ENCODE measurements around the gene MYCBPAP. TPM values are rescaled to one million over a fixed set of nuclear protein-coding genes. Genes with fewer than 3 reads are reported as not detected.

The MYCBPAP gene
- total RNA-seq, 1 experiment from 2014 or later: 0.52 TPM

DNA sequence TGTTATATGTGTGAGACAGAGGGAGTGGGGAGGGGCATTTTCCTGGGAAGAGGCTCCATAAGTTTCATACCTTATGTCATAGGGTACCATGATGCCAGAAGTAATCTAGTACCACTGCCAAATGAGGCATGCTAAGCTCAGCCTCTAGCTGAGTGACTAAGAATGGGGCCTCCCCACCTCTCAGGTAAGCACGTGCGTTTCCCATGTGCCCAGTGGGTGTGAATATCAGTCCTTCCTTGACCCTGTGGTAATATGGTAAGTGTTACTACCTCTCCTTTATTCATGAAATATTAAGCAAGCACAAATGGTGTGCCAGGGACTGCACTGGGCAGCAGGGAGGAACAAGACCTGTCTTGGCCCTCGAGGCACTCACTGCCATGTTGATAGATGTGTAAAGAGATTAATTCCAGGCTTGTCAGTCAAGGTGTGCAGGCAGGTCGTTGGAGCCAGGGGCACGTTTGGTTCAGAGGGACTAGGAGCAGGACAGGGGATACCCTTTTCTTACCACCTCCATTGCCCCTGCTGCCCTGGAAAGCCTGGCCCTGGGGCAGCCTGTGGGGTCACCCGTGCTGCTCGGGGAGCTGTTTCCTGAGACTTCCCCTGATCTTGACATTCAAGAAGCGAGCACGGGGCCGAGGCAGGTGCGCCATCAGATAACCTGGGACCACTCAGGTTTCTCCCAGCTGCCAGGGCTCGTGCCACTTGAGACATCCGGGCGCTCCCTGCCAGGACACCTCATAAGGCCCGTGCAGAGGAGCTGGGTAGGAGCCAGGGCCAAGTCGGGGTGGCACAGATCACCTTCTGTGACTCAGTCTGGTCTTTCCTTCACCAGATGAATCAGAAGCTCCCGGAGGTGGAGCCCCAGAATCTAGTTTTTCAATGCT, 20.8 kb upstream of the MYCBPAP start:
- Mint-ChIP-seq H3K4me3 (ENCODE audit: low read depth, unreplicated experiment) (no peak overlapping the region), H3K9me3 (ENCODE audit: low read depth, unreplicated experiment) (no peaks in the 10 kb centered on the region), H3K4me1 (ENCODE audit: low read depth, unreplicated experiment) (peaks cover 8% of the 10 kb centered on the region), H3K27me3 (ENCODE audit: unreplicated experiment) (no peaks in the 10 kb centered on the region), H3K36me3 (ENCODE audit: insufficient read depth, unreplicated experiment) (peaks cover 13% of the 10 kb centered on the region), H3K27ac (ENCODE audit: unreplicated experiment) (no peak overlapping the region)
- DNase-seq: no peak
- no TSS peak for BruUV-seq (replicated peaks)
- intact Hi-C loops (cut with micrococcal nuclease; ENCODE audit: unreplicated experiment): no loop called here
- TF ChIP-seq, protein P1, sequence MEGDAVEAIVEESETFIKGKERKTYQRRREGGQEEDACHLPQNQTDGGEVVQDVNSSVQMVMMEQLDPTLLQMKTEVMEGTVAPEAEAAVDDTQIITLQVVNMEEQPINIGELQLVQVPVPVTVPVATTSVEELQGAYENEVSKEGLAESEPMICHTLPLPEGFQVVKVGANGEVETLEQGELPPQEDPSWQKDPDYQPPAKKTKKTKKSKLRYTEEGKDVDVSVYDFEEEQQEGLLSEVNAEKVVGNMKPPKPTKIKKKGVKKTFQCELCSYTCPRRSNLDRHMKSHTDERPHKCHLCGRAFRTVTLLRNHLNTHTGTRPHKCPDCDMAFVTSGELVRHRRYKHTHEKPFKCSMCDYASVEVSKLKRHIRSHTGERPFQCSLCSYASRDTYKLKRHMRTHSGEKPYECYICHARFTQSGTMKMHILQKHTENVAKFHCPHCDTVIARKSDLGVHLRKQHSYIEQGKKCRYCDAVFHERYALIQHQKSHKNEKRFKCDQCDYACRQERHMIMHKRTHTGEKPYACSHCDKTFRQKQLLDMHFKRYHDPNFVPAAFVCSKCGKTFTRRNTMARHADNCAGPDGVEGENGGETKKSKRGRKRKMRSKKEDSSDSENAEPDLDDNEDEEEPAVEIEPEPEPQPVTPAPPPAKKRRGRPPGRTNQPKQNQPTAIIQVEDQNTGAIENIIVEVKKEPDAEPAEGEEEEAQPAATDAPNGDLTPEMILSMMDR (IDR thresholded peaks at IDR 0.05; ENCODE audit: unreplicated experiment): no peak
- CTCF ChIA-PET: interaction anchor here (0.6 to 1.4 kb wide), 4 partner anchors 18 to 1278 kb away, joined by 3 to 5 read pairs (median 3); no protein-coding TSS in a partner anchor

DNA sequence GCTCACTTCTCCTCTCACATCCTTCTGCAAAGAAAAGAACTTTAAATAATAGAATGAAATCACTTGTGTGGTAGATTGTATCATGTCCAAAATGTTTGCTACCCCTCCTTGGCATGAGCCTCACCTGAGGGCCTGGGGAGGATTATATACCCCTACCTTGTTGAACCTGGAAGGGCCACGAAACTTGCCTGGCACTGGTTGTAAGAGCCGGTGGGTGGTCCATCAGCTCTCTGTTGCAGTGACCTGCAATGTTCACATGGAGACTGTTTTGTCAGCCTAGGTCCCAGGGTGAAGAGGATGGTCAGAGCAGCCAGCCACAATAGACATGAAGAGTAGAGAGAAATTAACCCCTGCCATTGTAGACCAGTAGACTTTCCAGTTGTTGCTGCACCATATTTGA, 19.4 kb upstream of the MYCBPAP start:
- Mint-ChIP-seq H3K27ac (ENCODE audit: unreplicated experiment) (no peak overlapping the region), H3K36me3 (ENCODE audit: insufficient read depth, unreplicated experiment) (peaks cover 4% of the 10 kb centered on the region), H3K27me3 (ENCODE audit: unreplicated experiment) (no peaks in the 10 kb centered on the region), H3K4me1 (ENCODE audit: low read depth, unreplicated experiment) (no peaks in the 10 kb centered on the region), H3K9me3 (ENCODE audit: low read depth, unreplicated experiment) (no peaks in the 10 kb centered on the region), H3K4me3 (ENCODE audit: low read depth, unreplicated experiment) (no peak overlapping the region)
- no TSS peak for BruUV-seq (replicated peaks)
- CTCF ChIA-PET: interaction anchor here (0.6 kb wide), 1 partner anchor 610 kb away, joined by 8 read pairs; no protein-coding TSS in a partner anchor
- DNase-seq: no peak
- intact Hi-C loops (cut with micrococcal nuclease; ENCODE audit: unreplicated experiment): no loop called here
- TF ChIP-seq, protein P1 (IDR thresholded peaks at IDR 0.05; ENCODE audit: unreplicated experiment): no peak

DNA sequence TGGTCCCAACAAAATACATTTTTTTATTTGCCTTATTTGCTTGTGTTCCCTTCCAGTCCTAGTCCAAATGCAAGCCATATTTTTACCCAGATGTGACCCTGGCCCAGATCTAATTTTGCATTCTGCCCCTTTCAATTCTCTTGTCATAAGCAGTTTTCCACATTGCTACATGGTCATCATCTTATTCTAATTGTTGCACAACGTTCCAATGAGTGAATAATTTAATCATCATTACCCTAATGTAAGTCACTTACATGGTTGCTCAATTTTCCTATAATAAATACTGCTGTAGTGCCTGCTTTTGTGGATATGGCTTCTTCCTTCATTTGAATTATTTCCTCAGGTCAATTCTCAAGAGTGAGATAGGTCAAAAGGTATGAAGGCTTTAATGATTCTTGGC, 16.7 kb upstream of the MYCBPAP start:
- no peaks in the 10 kb centered on the region for H3K9me3 Mint-ChIP-seq (ENCODE audit: low read depth, unreplicated experiment)
- TF ChIP-seq, protein P1 (IDR thresholded peaks at IDR 0.05; ENCODE audit: unreplicated experiment): no peak
- no peaks in the 10 kb centered on the region for H3K36me3 Mint-ChIP-seq (ENCODE audit: insufficient read depth, unreplicated experiment)
- BruUV-seq (replicated peaks): no TSS peak
- H3K27ac Mint-ChIP-seq (ENCODE audit: unreplicated experiment): no peak overlapping the region
- no peaks in the 10 kb centered on the region for H3K4me1 Mint-ChIP-seq (ENCODE audit: low read depth, unreplicated experiment)
- no peak overlapping the region for H3K4me3 Mint-ChIP-seq (ENCODE audit: low read depth, unreplicated experiment)
- no peak for DNase-seq
- CTCF ChIA-PET: no interaction called here
- H3K27me3 Mint-ChIP-seq (ENCODE audit: unreplicated experiment): no peaks in the 10 kb centered on the region
- intact Hi-C loops (cut with micrococcal nuclease; ENCODE audit: unreplicated experiment): no loop called here

DNA sequence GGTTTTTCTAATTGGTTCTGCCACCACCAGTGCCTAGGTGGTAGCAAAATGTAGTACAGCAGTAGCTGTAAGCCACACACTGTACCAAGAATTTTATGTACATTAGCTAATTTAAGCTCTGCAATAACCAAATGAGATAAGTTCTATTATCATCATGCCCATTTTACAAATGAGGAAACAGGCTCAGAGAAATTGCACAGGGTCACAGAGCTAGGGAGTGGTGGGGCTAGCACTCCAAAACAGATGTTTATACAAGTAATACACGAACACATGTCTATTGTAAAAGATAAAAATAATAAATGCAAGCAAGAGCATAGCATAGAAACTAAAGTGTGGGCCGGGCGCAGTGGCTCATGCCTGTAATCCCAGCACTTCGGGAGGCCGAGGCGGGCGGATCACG, 16.0 kb upstream of the MYCBPAP start:
- CTCF ChIA-PET: interaction anchor here (1.1 kb wide), 1 partner anchor 13 kb away, joined by 5 read pairs; no protein-coding TSS in a partner anchor
- H3K4me1 Mint-ChIP-seq (ENCODE audit: low read depth, unreplicated experiment): no peaks in the 10 kb centered on the region
- no TSS peak for BruUV-seq (replicated peaks)
- no peak overlapping the region for H3K27ac Mint-ChIP-seq (ENCODE audit: unreplicated experiment)
- no peaks in the 10 kb centered on the region for H3K9me3 Mint-ChIP-seq (ENCODE audit: low read depth, unreplicated experiment)
- intact Hi-C loops (cut with micrococcal nuclease; ENCODE audit: unreplicated experiment): no loop called here
- no peak for DNase-seq
- TF ChIP-seq, protein P1 (IDR thresholded peaks at IDR 0.05; ENCODE audit: unreplicated experiment): no peak
- no peak overlapping the region for H3K4me3 Mint-ChIP-seq (ENCODE audit: low read depth, unreplicated experiment)
- no peaks in the 10 kb centered on the region for H3K27me3 Mint-ChIP-seq (ENCODE audit: unreplicated experiment)
- no peaks in the 10 kb centered on the region for H3K36me3 Mint-ChIP-seq (ENCODE audit: insufficient read depth, unreplicated experiment)
